ENCODE data around the gene ZSCAN21.

DNA sequence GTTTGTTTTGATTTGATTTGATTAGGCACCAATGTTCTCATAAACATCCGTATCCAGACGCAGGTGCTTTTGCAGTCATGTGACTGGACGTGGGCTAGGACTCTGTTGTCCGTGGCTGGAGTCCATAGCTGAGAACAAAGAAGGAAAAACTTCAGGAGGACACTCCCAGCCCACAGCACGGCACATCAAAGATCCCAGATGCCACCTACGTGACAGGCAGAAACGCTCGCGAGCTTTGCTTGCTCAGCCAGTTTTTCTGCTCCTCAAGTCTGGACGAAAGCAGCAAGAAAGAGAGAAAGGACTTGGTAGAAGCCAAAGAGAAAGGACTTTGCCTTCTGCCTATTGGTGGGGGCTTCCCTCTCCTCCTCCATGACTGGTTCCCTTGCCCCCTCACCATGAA, 41.0 kb upstream of the ZSCAN21 start:
- TF ChIP-seq, protein P1, sequence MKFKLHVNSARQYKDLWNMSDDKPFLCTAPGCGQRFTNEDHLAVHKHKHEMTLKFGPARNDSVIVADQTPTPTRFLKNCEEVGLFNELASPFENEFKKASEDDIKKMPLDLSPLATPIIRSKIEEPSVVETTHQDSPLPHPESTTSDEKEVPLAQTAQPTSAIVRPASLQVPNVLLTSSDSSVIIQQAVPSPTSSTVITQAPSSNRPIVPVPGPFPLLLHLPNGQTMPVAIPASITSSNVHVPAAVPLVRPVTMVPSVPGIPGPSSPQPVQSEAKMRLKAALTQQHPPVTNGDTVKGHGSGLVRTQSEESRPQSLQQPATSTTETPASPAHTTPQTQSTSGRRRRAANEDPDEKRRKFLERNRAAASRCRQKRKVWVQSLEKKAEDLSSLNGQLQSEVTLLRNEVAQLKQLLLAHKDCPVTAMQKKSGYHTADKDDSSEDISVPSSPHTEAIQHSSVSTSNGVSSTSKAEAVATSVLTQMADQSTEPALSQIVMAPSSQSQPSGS (tag by site-specific recombination; IDR thresholded peaks at IDR 0.05; ENCODE audit: low read depth), result no peak
- no peak for TF ChIP-seq ZNF623 (tag by site-specific recombination; IDR thresholded peaks at IDR 0.05)
- no peak for TF ChIP-seq ZNF248 (tag by site-specific recombination; IDR thresholded peaks at IDR 0.05)
- TF ChIP-seq ZNF521 (tag by site-specific recombination; IDR thresholded peaks at IDR 0.05), result no peak
- TF ChIP-seq SETDB1 (IDR thresholded peaks at IDR 0.05; ENCODE audit: insufficient read length, low read length), result no peak
- no peak for TF ChIP-seq KLF16 (tag by site-specific recombination; IDR thresholded peaks at IDR 0.05)
- TF ChIP-seq, protein P2, sequence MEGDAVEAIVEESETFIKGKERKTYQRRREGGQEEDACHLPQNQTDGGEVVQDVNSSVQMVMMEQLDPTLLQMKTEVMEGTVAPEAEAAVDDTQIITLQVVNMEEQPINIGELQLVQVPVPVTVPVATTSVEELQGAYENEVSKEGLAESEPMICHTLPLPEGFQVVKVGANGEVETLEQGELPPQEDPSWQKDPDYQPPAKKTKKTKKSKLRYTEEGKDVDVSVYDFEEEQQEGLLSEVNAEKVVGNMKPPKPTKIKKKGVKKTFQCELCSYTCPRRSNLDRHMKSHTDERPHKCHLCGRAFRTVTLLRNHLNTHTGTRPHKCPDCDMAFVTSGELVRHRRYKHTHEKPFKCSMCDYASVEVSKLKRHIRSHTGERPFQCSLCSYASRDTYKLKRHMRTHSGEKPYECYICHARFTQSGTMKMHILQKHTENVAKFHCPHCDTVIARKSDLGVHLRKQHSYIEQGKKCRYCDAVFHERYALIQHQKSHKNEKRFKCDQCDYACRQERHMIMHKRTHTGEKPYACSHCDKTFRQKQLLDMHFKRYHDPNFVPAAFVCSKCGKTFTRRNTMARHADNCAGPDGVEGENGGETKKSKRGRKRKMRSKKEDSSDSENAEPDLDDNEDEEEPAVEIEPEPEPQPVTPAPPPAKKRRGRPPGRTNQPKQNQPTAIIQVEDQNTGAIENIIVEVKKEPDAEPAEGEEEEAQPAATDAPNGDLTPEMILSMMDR (tag by site-specific recombination; IDR thresholded peaks at IDR 0.05), result no peak
- no peak for TF ChIP-seq ZNF621 (tag by site-specific recombination; IDR thresholded peaks at IDR 0.05)
- TF ChIP-seq ZNF561 (tag by site-specific recombination; IDR thresholded peaks at IDR 0.05; ENCODE audit: borderline replicate concordance), result no peak
- no peak for TF ChIP-seq ZNF155 (tag by site-specific recombination; IDR thresholded peaks at IDR 0.05)
- no peak for TF ChIP-seq ZNF596 (tag by site-specific recombination; IDR thresholded peaks at IDR 0.05)
